Rectal smooth muscle tissue (tissue), 1 donor: ENCODE measurements around the gene TTLL10.
A peak's percentile ranks its signal among the peaks of the same experiment; 100 is the strongest.

Experiments used
- H3K27ac ChIP-seq: one replicate; pipeline ENCODE4 v1.7.0; 2013; ENCODE audit warnings: low read depth, low read length, inconsistent platforms
- H3K27me3 ChIP-seq: one replicate; pipeline ENCODE4 v1.7.0; 2013; ENCODE audit warnings: low read length; ENCODE audit not compliant: control insufficient read depth, insufficient read depth
- H3K36me3 ChIP-seq: one replicate; pipeline ENCODE4 v1.7.0; 2013; ENCODE audit warnings: low read length; ENCODE audit not compliant: control insufficient read depth, insufficient read depth
- H3K4me1 ChIP-seq: one replicate; pipeline ENCODE4 v1.7.0; 2013; ENCODE audit warnings: low read length; ENCODE audit not compliant: control insufficient read depth, insufficient read depth
- H3K4me3 ChIP-seq: one replicate; pipeline ENCODE4 v1.7.0; 2013; ENCODE audit warnings: low read length
- H3K9ac ChIP-seq: one replicate; pipeline ENCODE4 v1.7.0; 2013; ENCODE audit warnings: low read length

Gene TTLL10

DNA sequence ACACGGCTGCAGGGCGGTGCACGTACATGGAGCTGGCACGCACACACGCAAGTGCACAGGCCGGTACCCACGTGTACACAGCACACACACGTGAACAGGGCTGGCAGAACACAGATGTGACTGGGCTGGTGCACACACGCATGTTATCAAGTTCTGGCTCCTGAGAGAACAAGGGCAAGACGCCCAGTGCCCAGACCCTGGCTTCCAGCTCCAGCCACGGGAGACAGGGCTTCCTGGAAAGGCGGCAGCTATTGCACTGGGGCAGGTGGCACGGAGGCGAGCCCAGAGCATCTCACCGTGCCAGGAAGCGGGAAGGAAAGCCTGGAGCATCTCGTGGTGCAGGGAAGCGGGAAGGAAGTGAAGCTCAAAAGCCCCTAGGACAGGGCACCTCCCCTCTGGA is 52.2 kb downstream of the TTLL10 start:
- Histone ChIP-seq H3K4me1 (peaks cover 4% of the 10 kb centered on the region), H3K4me3 (no peak overlapping the region), H3K27me3 (no peaks in the 10 kb centered on the region), H3K9ac (no peak overlapping the region), H3K36me3 (peaks cover 37% of the 10 kb centered on the region), H3K27ac (no peak overlapping the region)

GRCh38 chr1:1226566-1227362 is 53.1 kb downstream of the TTLL10 start:
- H3K27ac ChIP-seq, result no peak overlapping the region
- H3K4me1 ChIP-seq, result peaks cover 4% of the 10 kb centered on the region
- H3K36me3 ChIP-seq, result peaks cover 34% of the 10 kb centered on the region
- no peaks in the 10 kb centered on the region for H3K27me3 ChIP-seq
- no peak overlapping the region for H3K4me3 ChIP-seq
- no peak overlapping the region for H3K9ac ChIP-seq

DNA sequence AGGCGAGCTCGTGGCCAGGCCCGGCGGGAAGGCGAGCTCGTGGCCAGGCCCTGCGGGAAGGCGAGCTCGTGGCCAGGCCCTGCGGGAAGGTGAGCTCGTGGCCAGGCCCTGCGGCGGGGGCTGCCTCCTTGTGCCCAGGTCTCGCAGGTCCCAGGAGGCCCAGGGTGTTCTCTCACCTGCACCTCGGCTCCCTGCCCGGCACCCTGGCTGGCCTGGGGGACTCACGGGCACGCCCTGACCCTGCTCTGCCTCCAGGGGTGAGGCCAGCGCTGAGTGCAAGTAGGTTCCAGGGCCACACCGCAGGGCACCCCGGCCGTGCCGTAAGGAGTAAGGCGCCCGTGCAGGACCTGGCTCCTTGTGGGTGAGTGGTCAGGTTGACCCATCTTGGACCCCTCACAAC is 53.7 kb downstream of the TTLL10 start:
- Histone ChIP-seq H3K27ac (no peak overlapping the region), H3K9ac (no peak overlapping the region), H3K27me3 (no peaks in the 10 kb centered on the region), H3K36me3 (peaks cover 32% of the 10 kb centered on the region), H3K4me3 (no peak overlapping the region), H3K4me1 (peaks cover 4% of the 10 kb centered on the region)

- Histone ChIP-seq H3K27me3 (no peaks in the 10 kb centered on the region), H3K4me1 (peaks cover 6% of the 10 kb centered on the region), H3K36me3 (peaks cover 24% of the 10 kb centered on the region)
Observed at GRCh38 chr1:1228187-1228586, 54.5 kb downstream of the TTLL10 start.

DNA sequence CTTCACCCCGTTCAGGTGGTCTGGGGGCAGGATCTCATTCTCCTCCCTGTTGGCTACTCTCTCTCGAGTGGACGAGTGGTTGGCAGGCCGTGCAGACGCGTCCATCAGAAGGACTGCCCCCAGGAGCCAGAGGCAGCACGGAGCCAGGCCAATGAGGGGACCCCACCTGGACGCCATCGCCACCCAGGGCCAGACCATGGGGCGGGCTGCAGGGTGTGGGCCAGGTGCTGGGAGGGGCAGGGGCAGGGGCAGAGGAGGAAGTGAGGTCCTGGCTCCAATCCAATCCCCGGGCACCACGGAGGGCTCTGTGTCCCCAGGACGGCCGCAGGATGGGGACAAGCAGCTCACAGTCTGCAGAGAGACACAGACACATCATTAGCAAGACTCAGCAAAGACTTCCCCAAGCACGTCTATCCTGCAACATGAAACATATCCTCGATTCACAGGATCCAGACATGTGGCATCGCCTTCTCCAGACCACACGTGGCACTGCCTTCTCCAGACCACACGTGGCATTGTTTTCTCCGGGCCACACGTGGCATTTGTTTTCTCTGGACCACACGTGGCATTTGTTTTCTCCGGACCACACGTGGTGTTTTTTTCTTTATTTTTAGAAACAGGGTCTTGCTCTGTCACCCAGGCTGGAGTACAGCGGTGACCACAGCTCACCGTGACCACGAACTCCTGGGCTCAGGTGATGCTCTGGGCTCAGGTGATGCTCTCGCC is 55.1 kb downstream of the TTLL10 start:
- no peak overlapping the region for H3K4me3 ChIP-seq
- H3K27me3 ChIP-seq, result no peaks in the 10 kb centered on the region
- H3K36me3 ChIP-seq, result peaks cover 24% of the 10 kb centered on the region
- H3K27ac ChIP-seq, result no peak overlapping the region
- H3K9ac ChIP-seq, result no peak overlapping the region
- H3K4me1 ChIP-seq, result peaks cover 6% of the 10 kb centered on the region

More at GRCh38 chr1:1228187-1228586, 54.5 kb downstream of the TTLL10 start:
- Histone ChIP-seq H3K4me3 (no peak overlapping the region), H3K9ac (no peak overlapping the region), H3K27ac (no peak overlapping the region)

DNA sequence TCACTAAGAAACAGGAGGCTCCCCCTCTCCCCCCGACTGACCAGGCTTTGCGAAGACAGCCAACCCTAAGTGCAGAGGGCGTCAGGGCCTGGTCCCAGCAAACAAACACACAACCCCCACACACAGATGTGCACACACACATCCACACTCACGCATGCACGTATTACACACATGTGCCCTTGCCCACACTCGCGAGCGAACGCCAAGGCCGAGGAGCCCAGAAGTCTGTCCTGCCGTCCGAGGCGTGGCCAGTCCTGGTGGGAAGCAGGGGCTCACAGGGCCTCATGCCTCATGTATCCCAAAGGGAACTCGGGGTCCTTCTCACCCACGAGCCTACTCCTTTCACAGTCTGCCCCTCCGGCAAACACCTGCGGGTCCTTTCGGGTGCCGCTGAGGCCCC is 56.1 kb downstream of the TTLL10 start:
- Histone ChIP-seq H3K9ac (no peak overlapping the region), H3K27me3 (no peaks in the 10 kb centered on the region), H3K4me3 (no peak overlapping the region), H3K4me1 (peaks cover 6% of the 10 kb centered on the region), H3K36me3 (peaks cover 21% of the 10 kb centered on the region), H3K27ac (no peak overlapping the region)

DNA sequence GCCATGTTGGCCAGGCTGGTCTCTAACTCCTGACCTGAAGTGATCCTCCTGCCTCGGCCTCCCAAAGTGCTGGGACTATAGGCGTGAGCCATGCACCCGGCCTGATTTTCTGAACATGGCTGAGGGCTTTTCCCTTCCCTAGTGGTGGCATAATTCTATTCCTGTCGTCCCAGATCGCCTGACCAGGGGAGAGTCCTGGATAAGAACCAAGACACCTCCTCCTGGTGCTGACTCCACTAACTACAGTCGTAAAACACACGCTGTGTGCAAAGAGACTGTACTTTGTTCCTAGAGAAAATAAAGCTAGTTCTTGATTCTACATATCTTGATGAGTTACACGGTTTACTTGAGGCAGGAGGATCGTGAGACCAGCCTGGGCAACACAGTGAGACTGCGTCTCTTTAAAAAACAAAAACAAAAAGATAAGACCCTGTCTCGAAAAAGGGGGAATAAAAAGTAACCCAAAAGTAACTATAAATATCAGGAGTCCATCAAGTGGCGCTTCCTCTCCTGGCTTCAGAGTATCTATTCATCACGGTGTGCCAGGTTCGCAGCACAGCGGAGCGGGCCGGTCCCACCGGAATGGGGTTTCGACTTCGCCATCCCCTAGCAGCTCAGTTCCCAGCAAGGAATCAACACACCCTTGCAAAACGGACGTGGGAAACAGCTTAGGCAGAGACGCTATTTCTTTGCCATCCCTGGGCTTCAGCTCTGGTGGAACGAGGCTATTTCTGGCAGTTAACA is 57.1 kb downstream of the TTLL10 start:
- peaks cover 6% of the 10 kb centered on the region for H3K4me1 ChIP-seq

GRCh38 chr1:1231400-1232207 is 57.9 kb downstream of the TTLL10 start, which contains the start of gene SDF4:
TSS of gene SDF4 (minus strand) at chr1:1232001. CDS start at chr1:1228772, 3,229 bp downstream.
- H3K9ac ChIP-seq, result peak within 1 kb of the TSS; percentile 77
- H3K4me1 ChIP-seq, result peaks cover 6% of the 10 kb centered on the region
- H3K27ac ChIP-seq, result peak within 1 kb of the TSS; percentile 87
- H3K4me3 ChIP-seq, result peak within 1 kb of the TSS; percentile 95
- H3K36me3 ChIP-seq, result peaks cover 16% of the 10 kb centered on the region
- H3K27me3 ChIP-seq, result no peaks in the 10 kb centered on the region

More for the DNA sequence above, 57.1 kb downstream of the TTLL10 start:
- Histone ChIP-seq H3K36me3 (peaks cover 18% of the 10 kb centered on the region), H3K27ac (peak overlapping the region; percentile 87), H3K9ac (peak overlapping the region; percentile 77), H3K27me3 (no peaks in the 10 kb centered on the region), H3K4me3 (peak overlapping the region; percentile 95)

- H3K9ac ChIP-seq, result peak within 1 kb of the TSS; percentile 77
- H3K27ac ChIP-seq, result peak within 1 kb of the TSS; percentile 87
- H3K27me3 ChIP-seq, result no peaks in the 10 kb centered on the region
- peaks cover 16% of the 10 kb centered on the region for H3K36me3 ChIP-seq
- peak within 1 kb of the TSS; percentile 95 for H3K4me3 ChIP-seq
- H3K4me1 ChIP-seq, result peaks cover 6% of the 10 kb centered on the region
Observed at GRCh38 chr1:1232208-1232795, 58.6 kb downstream of the TTLL10 start, which contains the start of gene B3GALT6. TSS of gene B3GALT6 (plus strand) at chr1:1232237. CDS start at chr1:1232279, 42 bp downstream.

GRCh38 chr1:1232796-1233566 is 59.3 kb downstream of the TTLL10 start:
- Histone ChIP-seq H3K4me1 (peaks cover 6% of the 10 kb centered on the region), H3K9ac (no peak overlapping the region), H3K27ac (no peak overlapping the region)

GRCh38 chr1:1233567-1233892 is 59.9 kb downstream of the TTLL10 start:
- Histone ChIP-seq H3K4me1 (peaks cover 6% of the 10 kb centered on the region), H3K4me3 (no peak overlapping the region), H3K9ac (no peak overlapping the region), H3K27me3 (peaks cover 9% of the 10 kb centered on the region), H3K36me3 (peaks cover 4% of the 10 kb centered on the region), H3K27ac (no peak overlapping the region)

More at GRCh38 chr1:1232796-1233566, 59.3 kb downstream of the TTLL10 start:
- H3K27me3 ChIP-seq, result peaks cover 4% of the 10 kb centered on the region
- H3K36me3 ChIP-seq, result peaks cover 10% of the 10 kb centered on the region
- H3K4me3 ChIP-seq, result peak overlapping the region; percentile 59
